Subcutaneous abdominal adipose tissue (tissue), 5 donors: ENCODE measurements around the gene GPC1.
A peak's percentile ranks its signal among the peaks of the same experiment; 100 is the strongest.

Experiments
- H3K27ac ChIP-seq: one replicate; pipeline ENCODE4 v1.7.0; 2013; ENCODE audit warnings: low read depth, mild to moderate bottlenecking, inconsistent platforms, low read length, moderate library complexity
- H3K27me3 ChIP-seq, 5 donors: one replicate each; pipeline ENCODE4 v1.7.0; 2013; ENCODE audit warnings: low read length in 5 of 5, inconsistent platforms in 1 of 5; ENCODE audit not compliant: control insufficient read depth in 5 of 5, insufficient read depth in 4 of 5
- H3K36me3 ChIP-seq, 5 donors: one replicate each; pipeline ENCODE4 v1.7.0; 2013; ENCODE audit warnings: low read length in 5 of 5; ENCODE audit not compliant: control insufficient read depth in 5 of 5, insufficient read depth in 5 of 5
- H3K4me1 ChIP-seq, 5 donors: one replicate each; pipeline ENCODE4 v1.7.0; 2013; ENCODE audit warnings: low read length in 5 of 5, mild to moderate bottlenecking in 3 of 5, moderate library complexity in 1 of 5; ENCODE audit not compliant: control insufficient read depth in 5 of 5, insufficient read depth in 5 of 5
- H3K4me3 ChIP-seq, 5 donors: one replicate each; pipeline ENCODE4 v1.7.0; 2013; ENCODE audit warnings: low read length in 5 of 5, low read depth in 1 of 5
- H3K9ac ChIP-seq, 5 donors: one replicate each; pipeline ENCODE4 v1.7.0; 2013; ENCODE audit warnings: low read length in 5 of 5, mild to moderate bottlenecking in 4 of 5, moderate library complexity in 3 of 5
- H3K9me3 ChIP-seq, 5 donors: one replicate each; pipeline ENCODE4 v1.7.0; 2013; ENCODE audit warnings: low read length in 5 of 5; ENCODE audit not compliant: control insufficient read depth in 5 of 5
- donor health status: healthy.
- donor health status: healthy.
- donor health status: healthy.
- donor health status: healthy.
- donor health status: healthy.

GPC1 gene

DNA sequence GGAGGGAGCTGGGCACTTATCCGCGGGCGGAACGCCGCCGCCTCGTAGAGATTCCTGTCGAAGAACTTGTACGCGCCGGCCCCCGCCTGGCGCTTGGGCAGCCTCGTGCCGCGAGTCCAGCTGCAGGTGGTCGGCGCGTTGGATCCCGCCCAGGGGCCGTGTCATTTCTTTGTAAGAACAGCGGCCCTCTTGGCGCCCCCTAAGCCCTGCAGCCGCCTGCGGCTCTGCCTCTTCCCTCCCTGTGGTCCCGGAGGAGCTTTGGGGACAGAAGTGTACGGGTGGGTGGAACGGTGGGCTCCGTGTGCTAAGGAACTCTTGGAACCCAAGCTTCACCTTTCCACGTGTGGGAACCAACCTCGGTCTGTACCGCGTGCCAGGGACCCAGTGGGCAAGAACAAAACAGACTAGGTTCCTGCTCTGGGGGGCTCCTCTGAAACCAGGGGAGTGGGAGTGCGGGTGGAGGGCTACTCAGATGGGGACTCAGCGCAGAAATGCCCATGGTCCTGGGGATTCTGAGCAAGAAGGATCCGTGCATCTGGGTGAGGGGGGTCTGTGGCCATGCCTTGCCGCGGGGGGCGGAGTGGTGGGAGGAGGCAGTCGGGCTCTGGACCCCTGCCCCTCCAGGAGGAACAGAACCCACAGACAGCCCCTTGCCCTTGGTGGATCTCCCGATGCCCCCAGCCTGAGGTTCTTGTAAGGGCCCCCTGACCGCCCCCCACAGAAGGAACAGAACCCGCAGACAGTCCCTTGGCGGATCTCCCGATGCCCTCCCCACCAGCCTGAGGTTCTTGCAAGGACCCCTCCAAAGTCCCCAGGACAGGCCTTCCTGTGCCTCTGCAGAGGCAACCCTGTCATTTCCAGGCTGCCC lies 1.5 kb downstream of the GPC1 start:
- Histone ChIP-seq H3K4me1 (peaks cover 3 to 50% (median 43%) of the 10 kb centered on the region in 5 donors), H3K36me3 (no peaks in the 10 kb centered on the region), H3K9ac (peak overlapping the region in 3 of 5 donors; percentile 8 to 57 (median 56)), H3K4me3 (peak overlapping the region; percentile 22 to 72 (median 55)), H3K27ac (no peak overlapping the region), H3K27me3 (peaks cover 0 to 22% (median 10%) of the 10 kb centered on the region in 5 donors), H3K9me3 (no peaks in the 10 kb centered on the region)

DNA sequence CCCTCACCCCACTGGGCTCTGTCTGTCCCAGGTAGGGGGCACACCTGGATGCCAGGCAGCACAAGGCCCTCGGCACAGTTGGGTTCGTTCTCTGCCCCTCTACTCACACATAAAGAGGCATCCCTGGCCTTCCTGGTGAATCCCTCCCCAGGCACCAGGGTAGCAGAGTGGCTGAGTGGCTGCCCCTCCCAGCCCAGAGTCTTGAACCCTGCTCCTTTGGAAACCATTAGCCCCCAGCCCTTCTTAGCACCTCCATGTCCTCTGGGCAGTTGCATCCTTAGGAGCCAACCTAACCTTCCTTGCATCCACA lies 2.0 kb downstream of the GPC1 start:
- H3K9me3 ChIP-seq: no peaks in the 10 kb centered on the region
- peaks cover 3 to 50% (median 43%) of the 10 kb centered on the region in 5 donors for H3K4me1 ChIP-seq
- H3K27me3 ChIP-seq: peaks cover 0 to 22% (median 9%) of the 10 kb centered on the region in 5 donors
- peak overlapping the region in 1 of 5 donors; percentile 57 for H3K9ac ChIP-seq
- H3K4me3 ChIP-seq: peak overlapping the region in 2 of 5 donors; percentile 26 to 46
- no peak overlapping the region for H3K27ac ChIP-seq
- no peaks in the 10 kb centered on the region for H3K36me3 ChIP-seq

DNA sequence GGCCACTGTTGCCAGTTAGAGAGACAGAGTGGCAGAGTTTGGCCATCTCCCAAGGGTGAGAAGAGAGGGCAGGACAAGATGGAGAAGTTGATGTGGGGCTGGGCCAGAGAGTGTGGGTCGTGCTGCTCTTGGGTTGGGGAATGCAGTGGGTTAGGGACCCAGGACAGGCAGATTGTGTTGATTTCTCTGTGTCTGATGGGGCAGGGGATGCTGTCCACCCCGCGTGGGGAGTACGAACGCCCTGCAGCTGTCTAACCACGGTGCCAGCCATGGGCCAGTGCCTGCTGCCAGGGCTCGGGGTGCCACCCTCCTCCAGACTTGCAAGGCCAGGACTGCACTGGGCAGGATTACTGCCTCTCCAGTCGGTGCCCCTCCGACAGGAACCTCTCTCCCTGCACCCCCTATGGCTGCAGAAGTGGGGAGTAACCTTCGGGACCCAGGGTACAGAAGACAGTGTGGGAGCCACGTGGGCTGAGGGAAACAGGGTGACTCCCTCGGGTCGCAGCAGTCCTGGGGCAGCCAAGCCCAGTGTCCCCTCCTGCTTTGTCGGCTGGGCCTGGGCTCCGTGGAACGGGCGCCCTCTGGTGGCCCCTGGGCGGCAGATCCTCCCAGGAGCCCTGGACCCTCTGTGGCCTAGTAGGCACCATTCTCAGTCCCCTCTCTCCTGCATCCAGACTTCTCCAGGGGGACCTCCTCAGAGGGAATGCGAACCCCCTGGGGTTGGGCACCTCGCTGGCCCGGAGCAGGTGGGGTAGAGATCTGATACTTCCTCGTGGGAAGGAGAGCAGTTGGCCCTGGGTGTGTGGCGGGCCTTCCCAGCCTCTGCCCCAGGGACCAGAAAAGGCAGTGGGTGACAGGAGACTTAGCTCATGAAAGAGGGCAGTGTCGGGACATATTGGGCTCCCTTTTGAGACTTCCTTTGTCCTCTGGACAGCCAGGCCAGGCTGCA lies 2.7 kb downstream of the GPC1 start:
- peaks cover 3 to 50% (median 43%) of the 10 kb centered on the region in 5 donors for H3K4me1 ChIP-seq
- H3K4me3 ChIP-seq: peak overlapping the region in 3 of 5 donors; percentile 26 to 47 (median 46)
- H3K36me3 ChIP-seq: no peaks in the 10 kb centered on the region
- no peak overlapping the region for H3K27ac ChIP-seq
- H3K9ac ChIP-seq: peak overlapping the region in 1 of 5 donors; percentile 21
- peaks cover 0 to 22% (median 9%) of the 10 kb centered on the region in 5 donors for H3K27me3 ChIP-seq
- no peaks in the 10 kb centered on the region for H3K9me3 ChIP-seq

- no peaks in the 10 kb centered on the region for H3K36me3 ChIP-seq
- H3K9ac ChIP-seq: peak overlapping the region in 1 of 5 donors; percentile 21
- H3K4me3 ChIP-seq: no peak overlapping the region
- H3K4me1 ChIP-seq: peaks cover 1 to 43% (median 36%) of the 10 kb centered on the region in 5 donors
- H3K9me3 ChIP-seq: no peaks in the 10 kb centered on the region
- peaks cover 0 to 22% (median 9%) of the 10 kb centered on the region in 5 donors for H3K27me3 ChIP-seq
- H3K27ac ChIP-seq: no peak overlapping the region
Measured at GRCh38 chr2:240438810-240439697, 3.6 kb downstream of the GPC1 start.

- Histone ChIP-seq H3K27ac (no peak overlapping the region), H3K9ac (no peak overlapping the region), H3K36me3 (peaks cover 0 to 3% (median 0%) of the 10 kb centered on the region in 5 donors), H3K27me3 (peaks cover 0 to 19% (median 9%) of the 10 kb centered on the region in 5 donors), H3K4me3 (no peak overlapping the region), H3K4me1 (peaks cover 1 to 40% (median 30%) of the 10 kb centered on the region in 5 donors), H3K9me3 (no peaks in the 10 kb centered on the region)
Measured at GRCh38 chr2:240439698-240440151, 4.3 kb downstream of the GPC1 start.

DNA sequence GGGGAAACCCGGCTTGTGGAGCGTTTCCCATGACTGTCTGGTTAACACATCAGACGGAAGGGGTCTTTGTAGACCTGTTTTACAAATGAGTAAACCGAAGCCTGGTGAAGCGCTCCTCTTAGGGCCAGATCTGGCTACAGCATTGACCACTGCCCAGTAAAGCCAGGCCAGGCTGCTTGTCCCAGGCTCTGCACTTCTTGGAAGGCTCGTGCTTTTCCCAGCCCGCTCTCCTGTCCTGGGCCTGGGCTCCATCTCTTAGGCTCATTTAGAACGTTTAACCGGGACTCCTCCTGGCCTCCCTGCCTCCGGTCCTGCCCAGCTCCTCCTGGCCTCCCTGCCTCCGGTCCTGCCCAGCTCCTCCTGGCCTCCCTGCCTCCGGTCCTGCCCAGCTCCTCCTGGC lies 4.8 kb downstream of the GPC1 start:
- Histone ChIP-seq H3K9me3 (no peaks in the 10 kb centered on the region), H3K4me1 (peaks cover 1 to 39% (median 27%) of the 10 kb centered on the region in 5 donors), H3K27ac (no peak overlapping the region), H3K9ac (no peak overlapping the region), H3K4me3 (no peak overlapping the region), H3K36me3 (peaks cover 0 to 6% (median 0%) of the 10 kb centered on the region in 5 donors), H3K27me3 (peaks cover 0 to 18% (median 9%) of the 10 kb centered on the region in 5 donors)

GRCh38 chr2:240440704-240441320 lies 5.3 kb downstream of the GPC1 start:
- Histone ChIP-seq H3K27ac (no peak overlapping the region), H3K4me1 (peaks cover 1 to 39% (median 27%) of the 10 kb centered on the region in 5 donors), H3K9ac (no peak overlapping the region), H3K36me3 (peaks cover 0 to 8% (median 0%) of the 10 kb centered on the region in 5 donors), H3K9me3 (no peaks in the 10 kb centered on the region), H3K4me3 (no peak overlapping the region), H3K27me3 (peaks cover 0 to 18% (median 9%) of the 10 kb centered on the region in 5 donors)

GRCh38 chr2:240441326-240441992 lies 6.0 kb downstream of the GPC1 start:
- Histone ChIP-seq H3K27ac (no peak overlapping the region), H3K27me3 (peaks cover 0 to 18% (median 9%) of the 10 kb centered on the region in 5 donors), H3K9ac (no peak overlapping the region), H3K36me3 (peaks cover 0 to 14% (median 0%) of the 10 kb centered on the region in 5 donors), H3K4me3 (no peak overlapping the region), H3K4me1 (peaks cover 1 to 37% (median 24%) of the 10 kb centered on the region in 5 donors), H3K9me3 (no peaks in the 10 kb centered on the region)
